Lower leg skin (tissue), 3 donors: Measurements from ENCODE around the gene KRT76.

Source experiments
- CTCF ChIP-seq, 3 donors: fragments of 450-650 bp; IDR thresholded peaks; one replicate each; pipeline ENCODE4 v1.5.1; 2016; ENCODE audit warnings: antibody characterized with exemption in 3 of 3, mild to moderate bottlenecking in 3 of 3, moderate library complexity in 2 of 3
- POLR2A ChIP-seq, 2 donors: fragments of 450-650 bp; IDR thresholded peaks; one replicate each; pipeline ENCODE4 v1.6.1; 2016 to 2017; ENCODE audit warnings: antibody characterized with exemption in 2 of 2, mild to moderate bottlenecking in 1 of 2, moderate library complexity in 1 of 2

- TF ChIP-seq POLR2A (IDR thresholded peaks at IDR 0.05) (no peak), CTCF (IDR thresholded peaks at IDR 0.05) (no peak)
Measured at GRCh38 chr12:52801773-52802172, 24.6 kb upstream of the KRT76 start.
